HG03571 (cell line): Measurements from ENCODE around the gene ZDHHC14.

ENCODE experiments used
- ATAC-seq: cut with Tn5 transposase; IDR thresholded peaks from one replicate; pipeline ENCODE4 v1.9.1; 2021; ENCODE audit not compliant: unreplicated experiment

Gene ZDHHC14

GRCh38 chr6:157609556-157609955 lies 228.6 kb downstream of the ZDHHC14 start:
- no peak for ATAC-seq

DNA sequence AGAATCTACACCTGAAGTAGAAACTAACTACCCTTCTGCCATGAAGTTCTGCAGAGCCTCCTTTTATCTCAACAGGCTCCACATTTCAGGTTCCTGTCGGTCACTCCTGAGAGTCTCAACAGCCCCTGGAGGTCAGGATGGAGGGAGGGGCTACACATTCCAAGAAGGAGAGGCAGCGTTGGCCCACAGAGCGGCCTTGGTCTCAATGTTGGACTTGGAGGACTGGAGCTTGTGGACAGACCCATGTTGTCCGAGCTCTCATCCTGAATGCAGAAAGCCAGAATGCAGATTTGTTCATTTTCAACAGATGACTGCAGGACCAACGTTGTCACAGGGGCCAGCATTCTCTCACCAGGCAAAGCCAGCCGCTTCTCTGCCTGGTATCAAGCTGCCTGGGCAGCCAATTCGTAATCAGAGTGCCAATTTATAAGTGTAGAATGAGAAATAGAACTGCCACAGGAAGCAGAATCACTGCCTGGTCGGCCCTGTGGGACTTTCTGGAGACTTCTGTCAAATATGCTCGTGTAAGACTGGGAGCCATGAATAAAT lies 229.5 kb downstream of the ZDHHC14 start:
- ATAC-seq, result no peak

- ATAC-seq, result no peak
Observed at GRCh38 chr6:157611406-157611805, 230.4 kb downstream of the ZDHHC14 start.

- ATAC-seq, result no peak
Observed at GRCh38 chr6:157613011-157613522, 232.1 kb downstream of the ZDHHC14 start.

GRCh38 chr6:157614026-157614568 lies 233.1 kb downstream of the ZDHHC14 start:
- peak; percentile 69 for ATAC-seq

GRCh38 chr6:157615420-157615769 lies 234.4 kb downstream of the ZDHHC14 start:
- no peak for ATAC-seq

- ATAC-seq, result no peak
Observed at GRCh38 chr6:157615951-157616350, 235.0 kb downstream of the ZDHHC14 start.

- ATAC-seq, result no peak
Observed at GRCh38 chr6:157620944-157621343, 240.0 kb downstream of the ZDHHC14 start.

- ATAC-seq, result no peak
Observed at GRCh38 chr6:157621406-157621805, 240.4 kb downstream of the ZDHHC14 start.

- ATAC-seq, result no peak
Observed at GRCh38 chr6:157622427-157622826, 241.4 kb downstream of the ZDHHC14 start.

DNA sequence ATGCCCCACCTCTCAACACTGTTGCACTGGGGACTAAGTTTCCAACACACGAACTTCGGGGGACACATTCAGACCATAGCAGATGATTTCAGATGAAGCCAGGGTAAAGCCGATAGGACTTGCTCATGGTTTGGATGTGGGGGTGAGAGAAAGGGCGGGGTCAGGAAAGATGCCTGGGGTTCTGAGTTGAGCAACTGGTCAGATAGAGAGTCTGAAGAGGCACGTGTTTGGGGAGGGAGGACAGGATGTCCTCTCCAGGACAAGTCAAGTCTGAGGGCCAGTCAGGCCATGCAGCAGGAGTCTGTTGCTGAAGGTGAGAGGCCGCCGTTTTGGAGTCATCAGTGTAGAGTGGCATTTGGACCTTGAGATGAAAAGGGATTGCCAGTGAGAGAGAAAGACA lies 244.1 kb downstream of the ZDHHC14 start:
- no peak for ATAC-seq

- no peak for ATAC-seq
Observed at GRCh38 chr6:157625764-157626163, 244.8 kb downstream of the ZDHHC14 start.

GRCh38 chr6:157627195-157627966 lies 246.4 kb downstream of the ZDHHC14 start:
- no peak for ATAC-seq

GRCh38 chr6:157628463-157628862 lies 247.5 kb downstream of the ZDHHC14 start:
- no peak for ATAC-seq

DNA sequence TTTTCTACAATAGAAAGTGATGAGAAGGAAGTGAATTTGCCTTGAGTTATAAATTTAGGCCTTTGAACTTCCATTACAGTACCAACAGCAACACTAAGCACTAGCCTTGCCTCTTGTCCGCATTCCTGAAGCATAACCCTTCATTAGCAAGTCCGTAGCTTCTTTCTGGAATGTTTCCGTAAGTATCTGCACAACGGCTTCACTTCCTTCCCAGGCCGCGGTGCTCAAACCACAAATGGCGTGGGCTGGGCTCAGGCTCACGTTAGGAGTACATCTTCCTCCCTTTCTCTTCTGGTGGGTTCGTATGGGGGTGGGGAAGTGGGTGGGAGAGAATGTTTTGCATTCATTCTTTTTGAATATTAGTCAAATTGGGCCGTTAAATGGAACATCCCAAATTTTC lies 248.2 kb downstream of the ZDHHC14 start:
- ATAC-seq, result no peak

DNA sequence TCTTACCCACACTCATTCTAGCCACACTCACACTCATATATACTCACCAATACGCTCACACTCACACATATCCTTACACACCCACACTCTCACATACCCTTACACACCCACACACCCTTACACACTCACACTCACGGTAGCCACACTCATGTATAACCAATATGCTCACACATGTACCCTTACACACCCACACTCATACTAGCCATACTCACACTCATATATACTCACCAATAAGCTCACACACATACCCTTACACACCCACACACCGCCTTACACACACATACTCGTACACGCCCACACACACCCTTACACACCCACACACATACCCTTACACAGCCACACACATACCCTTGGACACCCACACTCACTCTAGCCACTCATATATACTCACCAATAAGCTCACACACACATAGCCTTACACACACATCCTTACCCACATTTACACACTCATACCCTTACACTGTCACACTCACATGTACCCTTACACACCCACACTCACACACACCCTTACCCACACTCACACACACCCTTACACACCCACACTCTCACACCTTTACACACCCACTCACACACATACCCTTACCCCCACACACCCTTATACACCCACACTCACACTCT lies 249.6 kb downstream of the ZDHHC14 start:
- ATAC-seq, result no peak

DNA sequence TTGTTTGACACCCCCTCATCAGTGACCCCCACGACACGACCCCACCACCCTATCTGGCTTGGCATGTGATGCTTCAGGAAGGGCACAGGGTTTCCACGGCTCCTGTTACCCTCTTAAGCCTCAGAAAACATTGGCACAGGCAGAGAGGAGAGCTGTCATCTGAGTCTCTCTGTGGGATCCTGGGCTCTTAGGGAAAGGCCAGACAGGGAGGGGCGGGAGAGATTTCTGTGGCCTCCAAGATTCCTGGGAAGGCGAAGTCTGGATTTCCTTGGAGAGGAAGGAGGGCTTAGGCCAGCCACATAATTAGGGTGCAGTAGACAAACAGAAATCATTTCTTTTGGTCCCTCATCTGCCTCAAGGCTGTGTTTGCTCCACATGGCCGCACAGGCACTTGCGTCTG lies 250.4 kb downstream of the ZDHHC14 start:
- no peak for ATAC-seq

GRCh38 chr6:157631838-157632614 lies 251.0 kb downstream of the ZDHHC14 start:
- no peak for ATAC-seq

DNA sequence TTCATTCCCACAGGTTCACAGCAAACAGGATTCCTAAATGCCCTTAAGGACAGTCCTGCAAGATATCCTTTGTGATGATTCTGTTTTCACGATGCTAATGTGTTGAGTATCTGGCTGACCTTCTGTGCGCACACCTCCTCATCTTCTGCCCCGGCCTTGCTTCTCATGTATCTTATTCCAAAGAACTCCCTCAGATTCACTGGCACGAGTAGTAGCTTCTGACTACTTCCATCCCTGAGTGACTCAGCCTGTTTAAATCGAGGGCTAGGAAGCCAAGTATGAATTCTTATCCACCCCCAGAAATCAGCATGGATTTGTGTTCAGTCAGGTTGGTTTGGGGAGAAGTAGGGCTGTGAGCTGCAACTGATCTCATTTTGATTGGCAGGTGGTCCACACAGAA lies 251.8 kb downstream of the ZDHHC14 start:
- ATAC-seq, result no peak

GRCh38 chr6:157634546-157634945 lies 253.6 kb downstream of the ZDHHC14 start:
- no peak for ATAC-seq
